Eye (tissue), 1 donor: Measurements from ENCODE around the gene SLC12A7.
"Not testable (repeated sequence)": the region's sequence is repeated elsewhere in the genome, so short reads cannot be mapped to it uniquely, and the experiment has no call there.

ENCODE experiments used
- DNase-seq: peaks from one replicate; pipeline ENCODE4 v3.0.0-alpha.2; 2015

The SLC12A7 gene

GRCh38 chr5:1032551-1033027 is 79.3 kb downstream of the SLC12A7 start:
- DNase-seq, result no peak

- DNase-seq, result no peak
These were observed 79.9 kb downstream of the SLC12A7 start for GRCh38 chr5:1032011-1032410.

GRCh38 chr5:1031306-1031959 is 80.4 kb downstream of the SLC12A7 start:
- no peak for DNase-seq

- DNase-seq, result no peak
These were observed 81.0 kb downstream of the SLC12A7 start for GRCh38 chr5:1030801-1031271.

- DNase-seq, result no peak
These were observed 81.8 kb downstream of the SLC12A7 start for GRCh38 chr5:1029945-1030625.

- DNase-seq, result no peak
These were observed 82.5 kb downstream of the SLC12A7 start for GRCh38 chr5:1029282-1029944.

GRCh38 chr5:1028481-1029281 is 83.2 kb downstream of the SLC12A7 start:
- no peak for DNase-seq

GRCh38 chr5:1027631-1028441 is 84.0 kb downstream of the SLC12A7 start:
- no peak for DNase-seq

- DNase-seq, result no peak
These were observed 84.9 kb downstream of the SLC12A7 start for GRCh38 chr5:1026700-1027621.

- DNase-seq, result not testable (repeated sequence)
These were observed 89.9 kb downstream of the SLC12A7 start for GRCh38 chr5:1021969-1022336.

GRCh38 chr5:1021136-1021968 is 90.5 kb downstream of the SLC12A7 start:
- DNase-seq, result peak; percentile 85

GRCh38 chr5:1020452-1020961 is 91.4 kb downstream of the SLC12A7 start:
- DNase-seq, result no peak

GRCh38 chr5:1019001-1019905 is 92.6 kb downstream of the SLC12A7 start:
- DNase-seq, result peak; percentile 57

- no peak for DNase-seq
These were observed 93.3 kb downstream of the SLC12A7 start for GRCh38 chr5:1018596-1018995.

- no peak for DNase-seq
These were observed 94.0 kb downstream of the SLC12A7 start for GRCh38 chr5:1017691-1018455.

GRCh38 chr5:1017056-1017455 is 94.8 kb downstream of the SLC12A7 start:
- no peak for DNase-seq

- no peak for DNase-seq
These were observed 95.4 kb downstream of the SLC12A7 start for GRCh38 chr5:1016476-1016875.

- no peak for DNase-seq
These were observed 95.8 kb downstream of the SLC12A7 start for GRCh38 chr5:1016036-1016435.
